Measurements from ENCODE around the gene FADS3.

GRCh38 chr11:61874853-61875252 is 16.5 kb downstream of the FADS3 start:
- no peak for TF ChIP-seq PATZ1 (CRISPR knock-in tag; IDR thresholded peaks at IDR 0.05; ENCODE audit: borderline replicate concordance)
- no peak for TF ChIP-seq OSR1 (CRISPR knock-in tag; IDR thresholded peaks at IDR 0.05)
- TF ChIP-seq TCF4 (CRISPR knock-in tag; IDR thresholded peaks at IDR 0.05; ENCODE audit: borderline replicate concordance), result no peak
- TF ChIP-seq ZFP3 (CRISPR knock-in tag; IDR thresholded peaks at IDR 0.05), result no peak
- no peak for TF ChIP-seq ZNF565 (CRISPR knock-in tag; conservative IDR thresholded peaks at IDR 0.05; ENCODE audit: low read depth)
- no peak for TF ChIP-seq ZFP30 (CRISPR knock-in tag; IDR thresholded peaks at IDR 0.05)
- TF ChIP-seq POU6F1 (CRISPR knock-in tag; IDR thresholded peaks at IDR 0.05; ENCODE audit: borderline replicate concordance, low read depth), result no peak
- no peak for TF ChIP-seq ARNTL (CRISPR knock-in tag; IDR thresholded peaks at IDR 0.05; ENCODE audit: borderline replicate concordance, low read depth)
- TF ChIP-seq RARB (CRISPR knock-in tag; IDR thresholded peaks at IDR 0.05), result no peak
- TF ChIP-seq CSDC2 (CRISPR knock-in tag; IDR thresholded peaks at IDR 0.05), result no peak
- TF ChIP-seq ZC3H10 (CRISPR knock-in tag; IDR thresholded peaks at IDR 0.05), result no peak
- no peak for TF ChIP-seq TSHZ2 (CRISPR knock-in tag; IDR thresholded peaks at IDR 0.05)
- TF ChIP-seq ISL1 (CRISPR knock-in tag; IDR thresholded peaks at IDR 0.05), result no peak
- TF ChIP-seq GLIS3 (CRISPR knock-in tag; IDR thresholded peaks at IDR 0.05), result no peak
